HL-60 (cell line): Measurements from ENCODE around the gene PAM16.

Experiments
- DNase-seq, 2 experiments: peaks; one replicate each; pipeline ENCODE4 v3.0.0-alpha.2; 2010 to 2020; ENCODE audit warnings: low read depth in 1 of 2, low spot score in 1 of 2
- H3K27ac ChIP-seq: fragments of 250-450 bp; sonication (Bioruptor Pico); replicated peaks from 2 replicates; pipeline ENCODE4 v1.5.1; 2020; ENCODE audit warnings: mild to moderate bottlenecking, moderate library complexity
- H3K27me3 ChIP-seq: fragments of 250-450 bp; sonication (Bioruptor Pico); 2 replicates; pipeline ENCODE4 v1.5.1; 2021; ENCODE audit warnings: mild to moderate bottlenecking, moderate library complexity; ENCODE audit not compliant: insufficient read depth, poor library complexity, severe bottlenecking
- H3K4me3 ChIP-seq: replicated peaks from 2 replicates; pipeline ENCODE4 v1.5.1; 2011; ENCODE audit warnings: mild to moderate bottlenecking, control low read depth, low read length; ENCODE audit not compliant: insufficient read depth
- CTCF ChIP-seq: IDR thresholded peaks from one replicate; pipeline ENCODE4 v1.5.1; 2011; ENCODE audit warnings: low read length, control low read depth, inconsistent platforms; ENCODE audit not compliant: insufficient read depth
- GABPA ChIP-seq: IDR thresholded peaks from 2 replicates; pipeline ENCODE4 v1.6.1; 2012; ENCODE audit warnings: low read depth
- POLR2AphosphoS5 ChIP-seq: IDR thresholded peaks from 2 replicates; pipeline ENCODE4 v1.6.1; 2012; ENCODE audit warnings: low read depth
- REST ChIP-seq: IDR thresholded peaks from 2 replicates; pipeline ENCODE4 v1.6.1; 2012; ENCODE audit warnings: low read depth; ENCODE audit not compliant: insufficient replicate concordance
- SPI1 ChIP-seq: IDR thresholded peaks from 2 replicates; pipeline ENCODE4 v1.6.1; 2012; ENCODE audit warnings: low read depth, mild to moderate bottlenecking, borderline replicate concordance

Gene PAM16

GRCh38 chr16:4323845-4324488, 27.2 kb downstream of the PAM16 start:
- Histone ChIP-seq H3K27ac (no peak overlapping the region), H3K4me3 (no peak overlapping the region), H3K27me3 (no peaks in the 10 kb centered on the region)
- TF ChIP-seq SPI1, result no peak
- TF ChIP-seq GABPA, result no peak
- no peak for TF ChIP-seq REST
- TF ChIP-seq POLR2AphosphoS5, result no peak
- no peak for TF ChIP-seq CTCF
- no peak for DNase-seq

GRCh38 chr16:4323071-4323844, 27.9 kb downstream of the PAM16 start:
- Histone ChIP-seq H3K4me3 (no peak overlapping the region), H3K27me3 (peaks cover 3% of the 10 kb centered on the region), H3K27ac (no peak overlapping the region)
- no peak for DNase-seq
- TF ChIP-seq GABPA, result no peak
- no peak for TF ChIP-seq CTCF
- TF ChIP-seq SPI1, result no peak
- TF ChIP-seq REST, result no peak
- no peak for TF ChIP-seq POLR2AphosphoS5

- DNase-seq, result no peak
- H3K27me3 ChIP-seq, result peaks cover 3% of the 10 kb centered on the region
- TF ChIP-seq POLR2AphosphoS5, result no peak
- TF ChIP-seq GABPA, result no peak
- no peak for TF ChIP-seq REST
- TF ChIP-seq CTCF, result no peak
- TF ChIP-seq SPI1, result no peak
- no peak overlapping the region for H3K4me3 ChIP-seq
- no peak overlapping the region for H3K27ac ChIP-seq
Observed at GRCh38 chr16:4322121-4323052, 28.7 kb downstream of the PAM16 start.
